HG03439 (cell line): ENCODE measurements around the gene RAB14.
"Not testable (repeated sequence)": the region's sequence is repeated elsewhere in the genome, so short reads cannot be mapped to it uniquely, and the experiment has no call there.

ENCODE experiments used
- ATAC-seq: cut with Tn5 transposase; IDR thresholded peaks from one replicate; pipeline ENCODE4 v1.9.1; 2021; ENCODE audit warnings: mild to moderate bottlenecking, moderate library complexity; ENCODE audit not compliant: unreplicated experiment

RAB14 gene

DNA sequence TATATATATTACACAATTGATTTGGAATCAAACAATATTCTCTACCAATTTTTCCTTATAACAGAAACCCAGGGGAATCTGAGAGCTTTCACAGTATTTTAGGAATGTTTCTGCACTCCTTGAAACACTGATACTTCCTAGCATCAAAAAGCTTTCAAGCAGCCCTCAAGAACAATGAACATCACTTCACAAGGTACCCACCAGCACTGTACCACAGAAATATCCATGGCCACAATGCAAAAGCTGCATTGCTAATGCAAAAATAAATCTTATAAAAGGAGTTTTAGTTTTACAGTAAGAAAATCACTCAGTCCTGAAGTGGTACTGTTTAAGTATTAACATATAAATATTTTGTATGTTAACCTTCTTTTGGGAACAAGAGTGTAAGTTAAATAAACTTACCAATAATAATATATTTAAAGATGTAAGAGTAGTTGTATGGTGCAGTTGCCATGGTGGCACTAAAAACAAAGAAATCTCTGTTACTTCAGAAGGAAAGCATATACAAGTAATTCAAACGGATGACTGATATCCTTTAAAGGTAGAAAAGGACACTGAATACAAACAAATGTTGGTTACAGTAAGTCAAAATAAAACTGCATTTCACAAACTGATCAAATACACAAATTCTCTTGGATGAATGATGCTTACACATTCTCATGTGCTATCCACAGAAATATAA lies 8.6 kb downstream of the RAB14 start:
- ATAC-seq = no peak

DNA sequence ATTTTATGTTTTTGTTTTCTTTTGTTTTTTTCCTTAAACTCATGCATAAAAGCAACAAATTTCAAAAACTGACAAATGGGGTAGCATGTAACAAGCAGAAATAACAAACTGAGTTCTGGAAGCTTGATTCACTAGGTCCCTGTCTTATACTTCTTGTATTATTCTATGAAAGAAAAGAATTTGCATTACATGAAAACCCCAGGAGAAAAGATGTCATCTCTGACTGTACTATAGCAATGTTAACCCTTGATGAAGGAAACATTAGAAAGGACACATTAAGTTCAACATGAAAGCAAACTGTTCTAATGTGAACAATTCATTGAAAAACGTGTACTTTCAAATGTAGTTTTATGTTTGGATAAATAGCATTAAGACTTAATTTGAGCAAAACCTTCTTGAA lies 9.2 kb downstream of the RAB14 start:
- no peak for ATAC-seq

DNA sequence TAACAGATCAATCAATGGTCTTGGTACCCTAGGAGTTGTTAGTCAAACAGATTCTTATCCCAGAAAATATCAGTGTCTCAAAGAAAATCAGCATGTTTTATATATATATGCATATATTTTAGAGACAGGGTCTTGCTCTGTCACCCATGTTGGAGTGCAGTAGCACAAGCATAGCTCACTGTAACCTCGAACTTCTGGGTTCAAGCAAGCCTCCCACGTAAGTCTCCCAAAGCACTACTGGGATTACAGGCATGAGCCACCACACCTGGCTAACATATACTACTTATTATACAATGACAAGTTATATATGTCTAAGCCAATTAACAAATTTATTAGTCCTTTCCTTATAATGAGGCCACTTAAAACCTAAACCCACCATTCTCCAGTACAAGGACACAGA lies 10.4 kb downstream of the RAB14 start:
- no peak for ATAC-seq

DNA sequence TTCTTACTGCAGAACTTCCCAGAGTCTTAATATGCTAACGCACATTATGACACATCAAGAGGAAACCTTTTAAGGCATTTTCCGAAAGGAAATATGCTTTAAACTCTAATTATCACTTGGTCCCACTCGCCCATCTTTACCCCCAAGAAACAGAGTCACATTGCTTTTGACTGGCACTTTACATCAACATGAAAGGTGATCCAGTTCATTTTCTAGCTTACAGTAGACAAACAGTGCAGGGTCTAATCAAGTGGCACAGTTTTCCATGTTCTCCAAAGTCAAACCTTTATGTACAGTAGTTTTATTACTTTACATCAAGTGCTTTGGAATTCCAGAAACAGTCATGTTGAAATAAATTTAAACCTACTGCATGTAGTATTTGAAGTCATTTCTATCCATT lies 12.0 kb downstream of the RAB14 start:
- no peak for ATAC-seq

DNA sequence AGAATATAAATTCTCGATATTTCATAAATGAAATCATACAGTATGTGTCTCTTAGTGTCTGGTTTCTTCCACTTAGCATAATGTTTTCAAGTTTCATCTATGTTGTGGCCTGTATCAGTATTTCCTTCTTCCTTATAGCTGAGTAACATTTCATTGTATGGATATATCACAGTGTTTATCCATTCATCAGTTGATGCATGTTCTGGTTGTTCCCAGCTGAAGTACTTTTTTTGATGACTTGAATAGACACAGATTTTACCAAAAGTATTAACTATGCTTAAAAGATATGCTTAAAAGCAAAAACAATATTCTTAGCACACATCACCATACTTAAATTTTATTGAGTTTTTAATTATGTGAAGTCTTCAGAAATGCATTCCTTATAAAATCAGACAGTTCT lies 12.7 kb downstream of the RAB14 start:
- ATAC-seq = no peak

DNA sequence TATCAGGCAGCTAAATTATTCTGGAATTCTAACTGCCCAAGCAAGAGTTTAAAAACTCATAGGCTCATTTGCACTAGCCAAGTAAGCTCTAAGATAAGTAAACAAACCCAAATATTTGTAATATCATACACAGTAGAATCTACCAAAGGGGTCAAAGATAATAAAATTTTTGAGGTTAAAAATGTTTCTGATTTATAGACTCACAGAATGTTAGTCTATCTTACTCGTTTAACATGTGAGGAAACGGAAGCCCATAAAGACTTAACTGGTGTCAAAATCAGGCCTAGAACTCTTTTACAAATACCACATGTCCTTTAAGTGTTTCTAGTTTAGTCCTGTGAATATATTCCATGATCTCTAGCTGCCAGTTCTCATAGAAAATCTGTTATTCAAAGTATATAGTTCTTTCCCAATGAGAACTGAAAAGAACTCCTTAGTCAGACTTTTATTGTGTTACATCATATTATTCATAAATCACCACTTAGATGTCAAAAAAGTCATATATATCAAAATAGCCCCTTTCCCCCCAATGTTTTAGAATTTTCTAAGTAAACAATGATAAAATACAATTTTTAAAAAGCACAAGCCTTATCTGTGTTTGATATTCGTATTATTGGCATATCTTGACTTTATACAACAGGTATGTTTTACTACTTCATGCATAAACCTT lies 13.9 kb downstream of the RAB14 start:
- ATAC-seq = no peak

DNA sequence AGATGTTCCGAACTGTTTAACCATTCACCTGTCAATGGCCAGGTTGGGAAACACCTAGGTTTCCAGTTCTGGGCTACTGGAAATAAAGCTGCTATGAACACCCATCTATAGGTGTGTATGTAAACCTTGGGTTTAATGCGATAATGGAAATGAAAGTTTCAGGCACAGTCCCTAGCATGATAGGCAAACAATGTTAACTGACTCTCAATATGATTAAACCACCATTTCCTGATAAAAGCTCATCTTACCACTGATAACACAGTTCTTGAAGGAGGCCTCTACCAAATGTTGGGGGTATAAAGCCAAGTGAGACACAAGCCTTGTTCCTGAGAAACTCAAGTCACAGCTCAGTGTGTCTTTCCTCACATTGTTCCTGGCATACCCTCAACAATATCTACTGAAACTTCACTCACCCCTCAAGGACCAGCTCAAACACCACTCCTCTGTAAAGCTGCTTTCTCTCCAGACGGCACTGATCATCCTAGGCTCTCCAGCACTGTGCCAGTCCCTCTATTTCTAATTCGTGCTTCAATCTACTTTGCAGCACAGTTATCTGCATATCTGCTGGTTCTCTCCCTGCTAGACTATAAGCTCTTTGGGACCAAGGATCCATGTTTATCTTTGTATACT lies 15.8 kb downstream of the RAB14 start:
- ATAC-seq = no peak

DNA sequence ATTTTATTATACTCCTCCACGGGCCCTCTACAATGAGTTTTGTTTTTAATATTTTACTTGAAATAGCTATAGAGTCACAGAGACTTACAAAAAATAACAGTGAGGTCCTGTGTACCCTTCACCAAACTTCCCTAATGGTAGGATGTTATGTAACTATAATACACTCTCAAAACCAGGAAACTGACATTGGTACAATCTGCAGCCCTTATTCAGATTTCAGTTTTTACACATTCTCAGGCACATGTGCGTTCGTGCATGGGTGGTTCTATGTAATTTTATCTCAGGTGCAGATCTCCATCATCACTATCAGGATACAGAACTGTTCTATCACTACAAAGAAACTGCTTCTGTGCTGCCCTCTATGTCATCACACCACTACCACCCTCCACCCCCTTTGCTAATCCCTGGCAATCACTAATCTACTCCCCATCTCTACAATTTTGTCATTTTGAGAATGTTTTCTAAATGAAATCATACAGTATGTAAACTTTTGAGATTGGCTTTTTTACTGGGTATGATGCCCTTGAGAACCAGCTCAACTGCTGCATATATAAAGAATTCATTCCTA lies 16.4 kb downstream of the RAB14 start:
- no peak for ATAC-seq

DNA sequence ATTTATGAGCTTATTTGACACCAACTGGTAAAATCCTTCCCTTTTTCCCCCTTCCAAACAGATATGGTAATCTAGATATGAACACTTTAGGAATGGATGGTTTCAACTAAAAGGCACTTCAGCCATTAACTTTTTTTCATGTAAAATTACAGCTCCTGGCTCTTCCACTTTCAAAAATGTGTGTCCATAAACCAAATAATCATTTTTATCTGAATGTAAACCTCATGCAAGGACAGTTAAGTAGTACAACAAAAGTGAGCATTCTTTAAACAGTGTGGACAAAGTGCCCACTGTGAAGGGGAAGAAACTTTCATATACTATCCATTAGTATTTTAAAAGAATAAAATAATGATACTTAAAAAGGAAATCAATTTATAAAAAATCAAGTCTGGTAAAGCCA lies 17.2 kb downstream of the RAB14 start:
- no peak for ATAC-seq

DNA sequence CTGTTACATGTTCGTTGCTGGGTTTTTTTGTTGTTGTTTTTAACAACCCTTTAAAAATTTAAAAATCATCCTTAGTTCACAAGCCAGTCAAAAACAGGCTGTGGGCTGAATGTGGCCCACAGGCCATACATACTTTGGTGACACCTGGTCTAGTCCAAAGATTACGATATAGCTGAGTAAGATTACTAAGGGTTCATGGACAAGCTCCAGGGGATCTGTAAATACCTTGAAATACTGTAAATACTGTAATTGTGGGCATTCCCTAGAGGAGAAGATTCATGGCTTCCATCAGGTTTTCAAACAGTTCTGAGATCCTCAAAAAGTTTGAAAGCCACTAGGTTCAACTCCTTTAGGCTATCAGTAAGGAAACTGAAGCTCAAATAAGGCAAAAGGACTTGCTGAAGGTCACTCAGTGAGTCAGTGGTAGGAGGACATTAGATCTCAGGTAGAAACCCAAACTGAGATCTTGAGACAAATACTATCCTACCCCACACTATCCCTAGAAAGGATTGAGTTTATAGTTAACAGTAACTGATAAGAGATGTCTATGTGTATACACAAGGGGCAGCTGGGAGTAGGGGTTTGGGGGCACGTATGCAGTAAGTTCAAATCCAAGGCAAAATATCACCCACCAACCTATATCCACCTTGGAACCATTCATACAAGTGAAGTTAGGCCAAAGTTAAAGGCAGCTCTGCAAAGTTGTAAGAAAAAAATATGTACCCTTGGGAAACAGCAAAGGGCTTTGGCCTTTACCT lies 17.8 kb downstream of the RAB14 start:
- ATAC-seq = no peak

DNA sequence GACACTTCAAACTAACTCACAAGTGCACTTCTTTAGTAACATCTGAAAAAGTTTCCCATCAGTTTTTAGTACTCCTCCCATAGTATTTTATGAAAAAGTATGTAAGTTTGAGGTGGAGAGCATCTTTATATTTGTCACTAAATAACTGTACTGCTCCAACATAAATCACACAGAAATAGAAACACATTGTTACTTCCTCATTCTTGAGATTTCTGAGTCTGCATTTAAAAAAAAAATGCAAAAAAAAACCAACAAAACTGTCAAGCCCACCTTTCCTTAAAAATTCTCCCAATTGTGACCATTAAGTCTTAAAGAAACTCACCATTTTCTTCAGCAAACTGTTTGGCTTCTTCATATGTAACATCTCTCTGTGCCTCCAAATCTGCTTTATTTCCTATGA lies 18.7 kb downstream of the RAB14 start:
- ATAC-seq = no peak

DNA sequence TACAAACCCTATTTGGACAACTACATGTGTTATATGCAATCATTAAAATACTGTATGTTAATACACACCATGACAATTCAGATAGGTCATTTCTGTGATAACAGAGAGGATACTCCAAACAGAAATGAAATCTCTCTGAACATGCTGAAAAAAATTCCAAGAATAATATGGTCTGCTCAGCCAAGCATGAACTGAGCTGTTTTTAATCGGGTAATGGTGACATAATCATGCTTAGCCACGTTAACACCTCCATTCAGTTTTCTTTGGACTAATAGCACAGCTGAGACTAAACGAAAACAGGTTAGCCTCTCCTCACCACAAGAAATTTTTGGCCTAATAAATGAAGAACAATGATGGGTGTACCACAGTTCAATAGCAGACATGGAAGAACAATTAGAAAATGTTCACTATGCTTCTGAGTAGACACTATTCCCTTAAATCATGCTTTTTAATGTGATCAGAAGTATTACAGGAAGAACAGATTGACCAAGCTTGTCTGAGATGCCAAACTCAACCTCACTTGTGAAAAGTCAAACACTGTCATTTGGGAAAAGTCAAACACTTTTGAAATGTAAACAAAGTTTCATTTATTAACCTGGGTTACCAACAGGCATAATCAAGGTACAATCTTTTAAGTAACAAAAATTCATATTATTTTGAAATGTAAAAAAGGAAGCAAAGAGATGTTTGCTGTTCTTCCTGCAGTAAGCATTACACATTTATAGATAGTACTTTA lies 19.4 kb downstream of the RAB14 start:
- no peak for ATAC-seq

DNA sequence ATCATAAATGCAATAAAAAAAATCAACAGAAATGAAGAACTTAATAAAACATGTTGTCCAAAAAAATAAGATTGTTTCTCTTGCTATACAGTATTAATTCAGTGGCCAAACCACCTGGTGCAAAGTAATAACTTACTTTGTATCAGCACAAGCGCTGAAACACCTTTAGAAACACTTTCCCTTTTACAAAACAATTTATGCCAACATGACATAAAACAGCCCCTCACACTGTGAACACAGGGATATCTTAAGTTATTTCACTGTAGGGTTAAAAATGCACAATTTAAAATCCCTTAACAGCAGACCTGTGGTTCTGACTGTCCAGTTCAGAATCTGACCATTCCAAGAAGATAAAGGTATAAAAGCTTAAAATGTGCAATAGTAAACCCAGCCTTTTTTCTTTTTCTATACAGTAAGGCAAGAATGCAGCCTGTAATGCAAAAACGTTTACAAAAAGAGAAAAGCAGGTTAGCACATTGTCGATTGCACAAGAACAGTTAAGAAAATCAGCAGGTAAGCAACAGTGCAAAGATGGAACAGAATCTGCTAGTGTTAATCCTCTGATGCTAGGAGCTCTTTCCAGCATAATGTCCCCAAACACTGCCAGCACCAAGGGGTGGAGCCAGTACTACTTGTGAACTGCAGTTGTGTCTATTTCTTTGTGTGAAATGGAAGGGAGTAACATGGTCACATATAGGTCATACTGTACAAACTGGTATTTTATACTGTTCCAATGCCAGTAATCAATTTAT lies 21.6 kb downstream of the RAB14 start:
- ATAC-seq = no peak

DNA sequence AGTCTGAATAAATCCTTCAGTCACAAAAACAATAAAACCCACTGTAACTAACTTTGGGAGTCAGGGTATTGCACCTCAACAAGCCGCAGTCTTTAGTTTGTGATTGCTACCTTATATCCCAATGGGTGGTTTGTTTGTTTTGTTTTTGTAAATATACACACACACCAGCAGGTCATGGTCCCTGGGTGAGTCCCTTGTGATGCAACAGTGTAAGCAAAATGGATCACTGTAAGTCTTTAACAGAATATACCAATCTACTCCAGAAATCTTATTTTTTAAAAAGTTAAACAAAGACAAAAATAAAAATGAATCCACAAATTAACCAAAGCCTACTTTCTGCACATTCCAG lies 22.3 kb downstream of the RAB14 start:
- not testable (repeated sequence) for ATAC-seq

DNA sequence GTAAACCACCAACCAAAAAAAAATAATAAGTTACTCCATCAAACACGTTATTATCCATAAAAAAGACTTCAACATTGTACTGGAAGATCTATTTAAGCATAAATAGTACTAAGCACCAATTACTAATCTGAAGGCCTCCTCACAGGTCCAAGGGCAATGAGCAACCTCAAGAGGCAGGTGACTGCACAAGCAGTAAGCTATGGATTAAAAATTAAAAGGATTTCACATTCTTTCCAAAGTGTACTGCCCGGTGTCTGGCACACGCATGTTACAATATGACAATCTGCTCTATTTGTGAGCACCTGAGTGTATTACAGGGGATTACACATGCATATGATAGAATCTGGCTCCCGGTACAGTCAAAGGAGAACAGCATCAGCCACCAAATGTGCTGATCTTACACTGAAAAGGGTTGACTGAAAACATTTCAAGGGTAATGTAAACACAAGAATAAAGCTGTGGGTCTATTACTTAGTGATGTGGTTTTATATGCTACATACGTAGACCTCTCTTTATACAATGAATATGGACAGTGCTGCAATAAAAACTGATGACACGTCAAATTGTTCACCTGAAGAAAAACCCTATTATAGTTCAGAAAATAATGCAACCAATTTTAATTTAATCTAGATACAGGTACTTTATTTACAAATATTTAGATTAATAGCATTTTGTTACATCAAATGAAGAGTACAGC lies 22.8 kb downstream of the RAB14 start:
- no peak for ATAC-seq

DNA sequence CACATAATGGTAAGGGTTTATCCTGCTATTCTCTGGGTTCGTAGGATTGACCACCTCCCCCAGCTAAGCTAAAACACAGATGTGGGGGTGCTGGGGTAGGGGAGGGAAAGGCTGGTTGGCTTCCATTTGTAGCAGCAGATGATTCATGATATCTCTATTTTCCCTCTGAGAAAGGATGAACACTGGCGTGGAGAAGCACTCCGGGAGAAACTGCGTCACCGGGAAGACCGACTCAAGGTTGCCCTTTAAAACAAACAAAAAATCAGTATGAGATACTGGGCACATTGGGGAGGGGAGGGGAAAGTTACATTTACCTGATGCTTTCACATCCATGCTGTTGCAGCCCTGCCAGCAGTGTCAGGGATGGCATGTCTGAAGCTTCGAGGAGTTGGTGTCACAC lies 28.2 kb downstream of the RAB14 start:
- no peak for ATAC-seq

DNA sequence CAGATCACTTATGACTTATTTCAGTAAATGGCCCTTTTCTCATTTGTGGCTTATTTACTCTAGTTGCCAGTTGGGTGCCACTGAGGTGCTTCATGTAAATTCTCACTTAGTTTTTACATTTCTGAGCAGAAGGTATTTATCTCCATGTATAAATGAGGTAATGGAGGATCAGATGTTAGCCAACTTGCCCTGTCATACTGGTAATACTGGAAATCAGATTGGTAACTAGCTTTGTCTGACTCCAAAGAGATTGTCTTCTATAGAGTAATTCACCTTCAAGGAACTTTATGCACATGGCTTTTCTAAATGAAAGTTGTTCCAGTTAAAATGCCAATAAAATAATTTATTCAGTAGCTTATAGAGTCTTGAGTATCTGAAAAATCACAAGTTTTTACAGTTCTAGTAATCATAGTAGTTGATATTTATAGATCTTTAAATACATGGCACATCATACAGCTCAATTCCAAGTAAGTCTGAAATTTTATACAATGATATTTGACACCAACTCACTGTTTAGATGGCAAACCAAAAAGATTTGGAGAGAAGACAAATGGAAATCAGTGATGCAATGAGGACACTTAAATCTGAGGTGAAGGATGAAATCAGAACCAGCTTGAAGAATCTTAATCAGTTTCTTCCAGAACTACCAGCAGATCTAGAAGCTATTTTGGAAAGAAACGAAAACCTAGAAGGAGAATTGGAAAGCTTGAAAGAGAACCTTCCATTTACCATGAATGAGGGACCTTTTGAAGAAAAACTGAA lies 28.8 kb downstream of the RAB14 start:
- ATAC-seq = no peak

DNA sequence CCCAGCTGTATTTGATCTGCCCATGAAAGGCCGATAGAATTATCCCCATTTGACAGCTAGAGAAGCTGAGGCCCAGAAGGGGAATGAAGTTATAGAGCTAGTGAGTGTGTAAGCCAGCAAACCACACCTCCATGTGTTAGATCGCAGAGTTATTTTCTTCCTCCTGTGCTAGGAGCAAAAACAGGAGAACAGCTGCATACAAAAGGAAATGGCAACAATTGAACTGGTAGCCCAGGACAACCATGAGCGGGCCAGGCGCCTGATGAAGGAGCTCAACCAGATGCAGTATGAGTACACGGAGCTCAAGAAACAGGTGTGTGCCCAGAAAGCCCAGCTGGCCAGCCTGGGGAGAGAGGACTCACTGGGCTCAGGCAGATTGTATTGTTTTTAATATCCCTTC lies 30.4 kb downstream of the RAB14 start:
- no peak for ATAC-seq

DNA sequence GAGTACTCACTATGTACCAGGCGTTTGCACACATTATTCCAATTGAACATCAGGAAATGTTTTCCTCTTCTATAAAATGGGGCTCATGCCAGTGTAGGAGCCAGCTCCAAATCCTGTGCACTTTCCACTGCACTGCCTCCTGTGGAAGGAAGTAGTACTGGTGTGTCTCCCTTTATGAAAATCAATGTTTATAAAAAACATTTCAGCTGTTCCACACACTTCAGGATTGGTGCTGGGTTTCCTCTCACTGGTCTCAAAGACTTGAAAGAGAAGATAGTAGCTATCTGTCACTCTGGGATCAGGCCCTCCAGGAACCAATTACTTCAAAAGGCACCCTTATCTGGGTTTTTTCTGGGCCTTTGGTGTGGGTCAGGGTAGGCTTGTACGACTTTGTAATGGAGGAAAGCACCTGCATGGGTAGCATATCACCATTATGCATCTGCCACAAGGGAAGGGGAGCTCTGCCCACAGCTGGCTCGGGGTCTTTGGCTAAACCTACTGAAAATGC lies 32.5 kb downstream of the RAB14 start:
- ATAC-seq = no peak
